Caco-2 (cell line): ENCODE data around the gene MSI1. TPM values are rescaled to one million over a fixed set of nuclear protein-coding genes. Genes with fewer than 3 reads are reported as not detected.

Experiments
- BruUV-seq: library from RNA; stranded (reverse); fragments of 400-500 nt; replicated peaks from 2 replicates; lab custom pipeline; 2021; lab: Mats Ljungman, UMichigan
- CTCF ChIA-PET: fragments of 300-600 bp; sonication (Branson Sonifier 250); formaldehyde crosslinking; loops from one replicate; lab custom pipeline; 2022; ENCODE audit warnings: antibody characterized with exemption; lab: Charles Lee
- POLR2A ChIA-PET: fragments of 300-600 bp; sonication (Branson Sonifier 250); formaldehyde crosslinking; loops from one replicate; lab custom pipeline; 2022; ENCODE audit warnings: antibody characterized with exemption; lab: Charles Lee
- DNase-seq, 2 experiments: peaks; one replicate each; pipeline versions ENCODE4 v3.0.0 to v3.0.0-alpha.2; 2020 to 2022
- H3K27me3 ChIP-seq: replicated peaks from 2 replicates; pipeline ENCODE4 v1.6.0; 2011; ENCODE audit warnings: low read length; ENCODE audit not compliant: control insufficient read depth, insufficient read depth
- H3K36me3 ChIP-seq: 2 replicates; pipeline ENCODE4 v1.5.1; 2011; ENCODE audit warnings: low read length; ENCODE audit not compliant: control insufficient read depth, insufficient read depth
- H3K4me1 ChIP-seq: fragments of 250-450 bp; sonication (Bioruptor Pico); 2 replicates; pipeline ENCODE4 v1.5.1; 2020; ENCODE audit warnings: mild to moderate bottlenecking
- H3K4me3 ChIP-seq: 2 replicates; pipeline ENCODE4 v1.5.1; 2011; ENCODE audit warnings: low read depth, mild to moderate bottlenecking, control low read depth, low read length
- H3K9me3 ChIP-seq: fragments of 250-450 bp; sonication (Bioruptor Pico); 2 replicates; pipeline ENCODE4 v1.5.1; 2020; ENCODE audit warnings: mild to moderate bottlenecking, moderate library complexity
- H3K27ac Mint-ChIP-seq: one replicate; pipeline ENCODE4 v1.8.0; 2022; ENCODE audit warnings: mixed read lengths; ENCODE audit not compliant: unreplicated experiment
- H3K27me3 Mint-ChIP-seq: one replicate; pipeline ENCODE4 v1.8.0; 2022; ENCODE audit warnings: mixed read lengths; ENCODE audit not compliant: insufficient read depth, unreplicated experiment
- H3K36me3 Mint-ChIP-seq: one replicate; pipeline ENCODE4 v1.8.0; 2022; ENCODE audit warnings: mild to moderate bottlenecking, mixed read lengths; ENCODE audit not compliant: insufficient read depth, unreplicated experiment
- H3K4me1 Mint-ChIP-seq: one replicate; pipeline ENCODE4 v1.8.0; 2022; ENCODE audit warnings: low read depth, mixed read lengths; ENCODE audit not compliant: unreplicated experiment
- H3K4me3 Mint-ChIP-seq: one replicate; pipeline ENCODE4 v1.8.0; 2022; ENCODE audit warnings: mild to moderate bottlenecking, moderate library complexity, mixed read lengths; ENCODE audit not compliant: unreplicated experiment
- H3K9me3 Mint-ChIP-seq: one replicate; pipeline ENCODE4 v1.8.0; 2022; ENCODE audit warnings: mixed read lengths; ENCODE audit not compliant: unreplicated experiment
- CTCF ChIP-seq, 2 experiments: fragments of 200-600 bp in 1 of 2; IDR thresholded peaks; 1 replicate in 1 of 2; 2 replicates in 1 of 2; pipeline versions ENCODE4 v1.5.1 to v1.8.0; 2011 to 2022; ENCODE audit warnings: antibody characterized with exemption in 1 of 2, control low read depth in 1 of 2, inconsistent platforms in 1 of 2, low read depth in 1 of 2, low read length in 1 of 2, mild to moderate bottlenecking in 1 of 2, moderate library complexity in 1 of 2; ENCODE audit not compliant: insufficient read depth in 1 of 2, severe bottlenecking in 1 of 2, unreplicated experiment in 1 of 2
- intact Hi-C: fragments of 100-400 bp; cut with micrococcal nuclease; formaldehyde crosslinking; loops from one replicate; pipeline ENCODE4 v1.10.0; 2022; ENCODE audit not compliant: unreplicated experiment
- total RNA-seq: library from RNA; stranded (reverse); gene quantifications from 2 replicates; pipeline ENCODE4 v1.2.3, GENCODE V29; 2022

The MSI1 gene
- total RNA-seq, 1 experiment from 2014 or later = 24.8 TPM

GRCh38 chr12:120378036-120378435 is 9.1 kb upstream of the MSI1 start:
- Histone ChIP-seq H3K4me1 (peaks cover 12% of the 10 kb centered on the region), H3K4me3 (no peak overlapping the region), H3K27me3 (no peaks in the 10 kb centered on the region), H3K9me3 (no peaks in the 10 kb centered on the region), H3K36me3 (no peaks in the 10 kb centered on the region)
- H3K9me3 Mint-ChIP-seq = no peaks in the 10 kb centered on the region
- H3K27me3 Mint-ChIP-seq = no peaks in the 10 kb centered on the region
- H3K4me3 Mint-ChIP-seq = no peak overlapping the region
- ChIA-PET CTCF (no interaction called here), POLR2A (no interaction called here)
- no TSS peak for BruUV-seq
- no peak for TF ChIP-seq CTCF (IDR thresholded peaks at IDR 0.05; ENCODE audit: insufficient read depth in 1 of 2, low read depth in 1 of 2, low read length in 1 of 2, severe bottlenecking in 1 of 2, unreplicated experiment in 1 of 2)
- intact Hi-C loops = no loop called here
- H3K4me1 Mint-ChIP-seq = peaks cover 12% of the 10 kb centered on the region
- H3K27ac Mint-ChIP-seq = no peak overlapping the region
- no peak for DNase-seq
- H3K36me3 Mint-ChIP-seq = no peaks in the 10 kb centered on the region

- H3K9me3 Mint-ChIP-seq = no peaks in the 10 kb centered on the region
- no peaks in the 10 kb centered on the region for H3K27me3 Mint-ChIP-seq
- no peak overlapping the region for H3K4me3 Mint-ChIP-seq
- no peak overlapping the region for H3K4me3 ChIP-seq
- H3K27ac Mint-ChIP-seq = no peak overlapping the region
- no peak for TF ChIP-seq CTCF (IDR thresholded peaks at IDR 0.05; ENCODE audit: insufficient read depth in 1 of 2, low read depth in 1 of 2, low read length in 1 of 2, severe bottlenecking in 1 of 2, unreplicated experiment in 1 of 2)
- ChIA-PET CTCF (no interaction called here), POLR2A (no interaction called here)
- no peaks in the 10 kb centered on the region for H3K36me3 Mint-ChIP-seq
- DNase-seq = no peak
- intact Hi-C loops = no loop called here
- peaks cover 12% of the 10 kb centered on the region for H3K4me1 Mint-ChIP-seq
- H3K36me3 ChIP-seq = no peaks in the 10 kb centered on the region
- no TSS peak for BruUV-seq
- H3K9me3 ChIP-seq = no peaks in the 10 kb centered on the region
- H3K27me3 ChIP-seq = no peaks in the 10 kb centered on the region
- H3K4me1 ChIP-seq = peaks cover 12% of the 10 kb centered on the region
Observed at GRCh38 chr12:120377611-120378010, 8.6 kb upstream of the MSI1 start.

- Histone ChIP-seq H3K4me3 (no peak overlapping the region), H3K4me1 (peaks cover 7% of the 10 kb centered on the region), H3K9me3 (no peaks in the 10 kb centered on the region), H3K27me3 (no peaks in the 10 kb centered on the region), H3K36me3 (no peaks in the 10 kb centered on the region)
- Mint-ChIP-seq H3K4me3 (no peak overlapping the region), H3K4me1 (peaks cover 8% of the 10 kb centered on the region), H3K36me3 (no peaks in the 10 kb centered on the region), H3K27ac (no peak overlapping the region), H3K9me3 (no peaks in the 10 kb centered on the region), H3K27me3 (peaks cover 2% of the 10 kb centered on the region)
- no peak for DNase-seq
- no TSS peak for BruUV-seq
- TF ChIP-seq CTCF (IDR thresholded peaks at IDR 0.05; ENCODE audit: insufficient read depth in 1 of 2, low read depth in 1 of 2, low read length in 1 of 2, severe bottlenecking in 1 of 2, unreplicated experiment in 1 of 2) = no peak
- ChIA-PET POLR2A (no interaction called here), CTCF (no interaction called here)
- intact Hi-C loops = no loop called here
Observed at GRCh38 chr12:120376934-120377572, 8.1 kb upstream of the MSI1 start.
